HepG2 (cell line): ENCODE data around the gene UNC13D. TPM values are rescaled to one million over a fixed set of nuclear protein-coding genes. Genes with fewer than 3 reads are reported as not detected.

ENCODE experiments used
- AKAP8 ChIP-seq: sonication (generic); formaldehyde crosslinking; IDR thresholded peaks from 2 replicates; pipeline ENCODE4 v1.5.1; 2020; ENCODE audit warnings: mild to moderate bottlenecking, missing genetic modification reagents
- FOSL2 ChIP-seq: sonication (generic); formaldehyde crosslinking; IDR thresholded peaks from 2 replicates; pipeline ENCODE4 v1.4.0; 2020; ENCODE audit warnings: missing genetic modification reagents
- GATA4 ChIP-seq: sonication (generic); IDR thresholded peaks from 2 replicates; pipeline ENCODE4 v1.6.1; 2016; ENCODE audit warnings: antibody characterized with exemption, low read depth, borderline replicate concordance
- HMG20A ChIP-seq: IDR thresholded peaks from 2 replicates; pipeline ENCODE4 v1.6.1; 2016; ENCODE audit warnings: borderline replicate concordance
- MLX ChIP-seq: IDR thresholded peaks from 2 replicates; pipeline ENCODE4 v1.6.1; 2016
- NFYC ChIP-seq: IDR thresholded peaks from 2 replicates; pipeline ENCODE4 v1.6.1; 2016; ENCODE audit warnings: missing genetic modification reagents, missing compliant biosample characterization
- PRDM4 ChIP-seq: sonication (generic); formaldehyde crosslinking; IDR thresholded peaks from 2 replicates; pipeline ENCODE4 v1.9.0; 2021; ENCODE audit warnings: missing genetic modification reagents, borderline replicate concordance
- RBFOX2 ChIP-seq: fragments of 200-400 bp; formaldehyde crosslinking; IDR thresholded peaks from 2 replicates; pipeline ENCODE4 v1.6.1; 2017; ENCODE audit warnings: low read depth, mild to moderate bottlenecking, low read length
- TBP ChIP-seq: sonication (generic); formaldehyde crosslinking; IDR thresholded peaks from 2 replicates; pipeline ENCODE4 v1.5.0; 2020; ENCODE audit warnings: missing genetic modification reagents
- ZBTB7A ChIP-seq: sonication (generic); formaldehyde crosslinking; IDR thresholded peaks from 2 replicates; pipeline ENCODE4 v1.8.0; 2022; ENCODE audit warnings: mild to moderate bottlenecking, missing genetic modification reagents
- ZMAT5 ChIP-seq: sonication (generic); formaldehyde crosslinking; IDR thresholded peaks from 2 replicates; pipeline ENCODE4 v1.5.0; 2020; ENCODE audit warnings: mild to moderate bottlenecking, low read depth, missing genetic modification reagents, borderline replicate concordance
- ZNF230 ChIP-seq: sonication (generic); formaldehyde crosslinking; IDR thresholded peaks from 2 replicates; pipeline ENCODE4 v1.4.0; 2020; ENCODE audit warnings: mild to moderate bottlenecking, missing genetic modification reagents
- ZNF326 ChIP-seq: sonication (generic); formaldehyde crosslinking; IDR thresholded peaks from 2 replicates; pipeline ENCODE4 v1.4.0; 2020; ENCODE audit warnings: missing genetic modification reagents, borderline replicate concordance
- ZNF431 ChIP-seq: sonication (generic); formaldehyde crosslinking; IDR thresholded peaks from 2 replicates; pipeline ENCODE4 v1.9.0; 2022; ENCODE audit warnings: missing genetic modification reagents, low read depth, mild to moderate bottlenecking, borderline replicate concordance
- ZNF747 ChIP-seq: sonication (generic); formaldehyde crosslinking; IDR thresholded peaks from 2 replicates; pipeline ENCODE4 v1.8.1; 2023; ENCODE audit warnings: missing genetic modification reagents, mild to moderate bottlenecking, borderline replicate concordance
- polyA plus RNA-seq, 8 experiments: library from polyadenylated mRNA; depleted of rRNA in 3 of 8; stranded (reverse) in 7 of 8; unstranded in 1 of 8; fragments of >200 nt; fragmentation: Illumina TruSeq in 4 of 8; extraction: Trizol in 4 of 8; gene quantifications; 2 replicates each; pipeline versions ENCODE4 v1.2.1 to v1.2.3, GENCODE V29; 2011 to 2016; ENCODE audit warnings: low read depth in 4 of 8, missing spikeins in 1 of 8, mixed read lengths in 1 of 8; ENCODE audit not compliant: insufficient read depth in 1 of 8
- total RNA-seq, 5 experiments: library from RNA; depleted of rRNA; stranded (reverse); fragments of >200 nt; fragmentation: Illumina TruSeq; extraction: Trizol; gene quantifications; 2 replicates each; pipeline ENCODE4 v1.2.3, GENCODE V29; 2016; ENCODE audit warnings: low read depth in 1 of 5
- TF ChIP-seq, protein P1 (sequence below): sonication (generic); formaldehyde crosslinking; IDR thresholded peaks from 2 replicates; pipeline ENCODE4 v1.5.0; 2020; ENCODE audit warnings: mild to moderate bottlenecking, missing genetic modification reagents, borderline replicate concordance
- TF ChIP-seq, protein P2 (sequence below): sonication (generic); formaldehyde crosslinking; IDR thresholded peaks from 2 replicates; pipeline ENCODE4 v1.5.0; 2020; ENCODE audit warnings: mild to moderate bottlenecking, missing genetic modification reagents

Gene UNC13D
- total and polyA plus RNA-seq, 2 of the 13 experiments (the other 11 are each of a cell fraction or from before 2014, with no cell fraction given): 29.7 to 42.7 TPM

- TF ChIP-seq, protein P1, sequence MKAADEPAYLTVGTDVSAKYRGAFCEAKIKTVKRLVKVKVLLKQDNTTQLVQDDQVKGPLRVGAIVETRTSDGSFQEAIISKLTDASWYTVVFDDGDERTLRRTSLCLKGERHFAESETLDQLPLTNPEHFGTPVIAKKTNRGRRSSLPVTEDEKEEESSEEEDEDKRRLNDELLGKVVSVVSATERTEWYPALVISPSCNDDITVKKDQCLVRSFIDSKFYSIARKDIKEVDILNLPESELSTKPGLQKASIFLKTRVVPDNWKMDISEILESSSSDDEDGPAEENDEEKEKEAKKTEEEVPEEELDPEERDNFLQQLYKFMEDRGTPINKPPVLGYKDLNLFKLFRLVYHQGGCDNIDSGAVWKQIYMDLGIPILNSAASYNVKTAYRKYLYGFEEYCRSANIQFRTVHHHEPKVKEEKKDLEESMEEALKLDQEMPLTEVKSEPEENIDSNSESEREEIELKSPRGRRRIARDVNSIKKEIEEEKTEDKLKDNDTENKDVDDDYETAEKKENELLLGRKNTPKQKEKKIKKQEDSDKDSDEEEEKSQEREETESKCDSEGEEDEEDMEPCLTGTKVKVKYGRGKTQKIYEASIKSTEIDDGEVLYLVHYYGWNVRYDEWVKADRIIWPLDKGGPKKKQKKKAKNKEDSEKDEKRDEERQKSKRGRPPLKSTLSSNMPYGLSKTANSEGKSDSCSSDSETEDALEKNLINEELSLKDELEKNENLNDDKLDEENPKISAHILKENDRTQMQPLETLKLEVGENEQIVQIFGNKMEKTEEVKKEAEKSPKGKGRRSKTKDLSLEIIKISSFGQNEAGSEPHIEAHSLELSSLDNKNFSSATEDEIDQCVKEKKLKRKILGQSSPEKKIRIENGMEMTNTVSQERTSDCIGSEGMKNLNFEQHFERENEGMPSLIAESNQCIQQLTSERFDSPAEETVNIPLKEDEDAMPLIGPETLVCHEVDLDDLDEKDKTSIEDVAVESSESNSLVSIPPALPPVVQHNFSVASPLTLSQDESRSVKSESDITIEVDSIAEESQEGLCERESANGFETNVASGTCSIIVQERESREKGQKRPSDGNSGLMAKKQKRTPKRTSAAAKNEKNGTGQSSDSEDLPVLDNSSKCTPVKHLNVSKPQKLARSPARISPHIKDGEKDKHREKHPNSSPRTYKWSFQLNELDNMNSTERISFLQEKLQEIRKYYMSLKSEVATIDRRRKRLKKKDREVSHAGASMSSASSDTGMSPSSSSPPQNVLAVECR (CRISPR knock-in tag): peak; percentile 76
- TF ChIP-seq RBFOX2 (no peak), NFYC (CRISPR knock-in tag) (no peak), FOSL2 (CRISPR knock-in tag) (peak; percentile 12), ZMAT5 (no peak), AKAP8 (CRISPR knock-in tag) (peak; percentile 89), PRDM4 (CRISPR knock-in tag) (no peak), HMG20A (CRISPR knock-in tag) (peak; percentile 73; the same call in 1 of the 2 replicates), ZNF747 (peak; percentile 14; the same call in 1 of the 2 replicates), ZNF230 (no peak), GATA4 (no peak), ZNF431 (CRISPR knock-in tag) (0 out of 2 replicates have a peak, but pooled peaks have one; percentile 22), ZNF326 (CRISPR knock-in tag) (peak; percentile 56; the same call in 1 of the 2 replicates), MLX (0 out of 2 replicates have a peak, but pooled peaks have one; percentile 61), TBP (CRISPR knock-in tag) (0 out of 2 replicates have a peak, but pooled peaks have one; percentile 30), ZBTB7A (peak; percentile 94; the same call in 1 of the 2 replicates)
- TF ChIP-seq, protein P2, sequence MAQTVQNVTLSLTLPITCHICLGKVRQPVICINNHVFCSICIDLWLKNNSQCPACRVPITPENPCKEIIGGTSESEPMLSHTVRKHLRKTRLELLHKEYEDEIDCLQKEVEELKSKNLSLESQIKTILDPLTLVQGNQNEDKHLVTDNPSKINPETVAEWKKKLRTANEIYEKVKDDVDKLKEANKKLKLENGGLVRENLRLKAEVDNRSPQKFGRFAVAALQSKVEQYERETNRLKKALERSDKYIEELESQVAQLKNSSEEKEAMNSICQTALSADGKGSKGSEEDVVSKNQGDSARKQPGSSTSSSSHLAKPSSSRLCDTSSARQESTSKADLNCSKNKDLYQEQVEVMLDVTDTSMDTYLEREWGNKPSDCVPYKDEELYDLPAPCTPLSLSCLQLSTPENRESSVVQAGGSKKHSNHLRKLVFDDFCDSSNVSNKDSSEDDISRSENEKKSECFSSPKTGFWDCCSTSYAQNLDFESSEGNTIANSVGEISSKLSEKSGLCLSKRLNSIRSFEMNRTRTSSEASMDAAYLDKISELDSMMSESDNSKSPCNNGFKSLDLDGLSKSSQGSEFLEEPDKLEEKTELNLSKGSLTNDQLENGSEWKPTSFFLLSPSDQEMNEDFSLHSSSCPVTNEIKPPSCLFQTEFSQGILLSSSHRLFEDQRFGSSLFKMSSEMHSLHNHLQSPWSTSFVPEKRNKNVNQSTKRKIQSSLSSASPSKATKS (CRISPR knock-in tag): no peak
Observed at GRCh38 chr17:75891605-75892555, 47.7 kb upstream of the UNC13D start (continued).
